Heart left ventricle (tissue), 16 donors: Measurements from ENCODE around the gene CNDP1. TPM values are rescaled to one million over a fixed set of nuclear protein-coding genes. Genes with fewer than 3 reads are reported as not detected.
"Not testable (repeated sequence)": the region's sequence is repeated elsewhere in the genome, so short reads cannot be mapped to it uniquely, and the experiment has no call there.

Experiments used
- ATAC-seq, 4 donors: fragments of 200-7000 bp; cut with Tn5 transposase; one replicate each; pipeline ENCODE4 v1.9.1; 2020 to 2022; ENCODE audit warnings: moderate library complexity in 4 of 4, mild to moderate bottlenecking in 3 of 4, moderate number of reproducible peaks in 1 of 4
- DNase-seq, 5 donors: peaks; one replicate each; pipeline ENCODE4 v3.0.0-alpha.2; 2020
- H3K27ac ChIP-seq, 12 donors: fragments of 200-600 bp; sonication (generic) in 4 of 12; one replicate each; pipeline versions ENCODE4 v1.5.0 to v1.8.0; 2016 to 2022; ENCODE audit warnings: mild to moderate bottlenecking in 2 of 12
- H3K27me3 ChIP-seq, 9 donors: fragments of 200-600 bp; sonication (generic) in 2 of 9; one replicate each; pipeline versions ENCODE4 v1.5.1 to v1.8.0; 2016 to 2022; ENCODE audit warnings: mild to moderate bottlenecking in 3 of 9
- H3K36me3 ChIP-seq, 9 donors: fragments of 200-600 bp; sonication (generic) in 2 of 9; one replicate each; pipeline versions ENCODE4 v1.5.0 to v1.8.0; 2018 to 2022; ENCODE audit warnings: mild to moderate bottlenecking in 2 of 9
- H3K4me1 ChIP-seq, 12 donors: fragments of 200-600 bp; sonication (generic) in 4 of 12; one replicate each; pipeline versions ENCODE4 v1.5.0 to v1.8.0; 2016 to 2022; ENCODE audit warnings: mild to moderate bottlenecking in 3 of 12
- H3K4me3 ChIP-seq, 12 donors: fragments of 200-600 bp; sonication (generic) in 4 of 12; one replicate each; pipeline versions ENCODE4 v1.5.0 to v1.8.0; 2017 to 2022; ENCODE audit warnings: mild to moderate bottlenecking in 9 of 12, moderate library complexity in 4 of 12
- H3K9me3 ChIP-seq, 12 donors: fragments of 200-600 bp; sonication (generic) in 4 of 12; one replicate each; pipeline versions ENCODE4 v1.5.0 to v1.8.0; 2016 to 2022; ENCODE audit warnings: mild to moderate bottlenecking in 1 of 12
- POLR2A ChIP-seq, 2 donors: fragments of 450-650 bp; IDR thresholded peaks; one replicate each; pipeline ENCODE4 v1.6.1; 2017; ENCODE audit warnings: antibody characterized with exemption in 2 of 2, mild to moderate bottlenecking in 2 of 2, moderate library complexity in 2 of 2
- WGBS, 4 donors: extraction: QIAGEN DNeasy Blood & Tissue Kit in 2 of 4; methylation state at CpG; one replicate each; pipeline versions ENCODE4 v1.1.5 to v1.1.7; 2013 to 2018; 5-methylcytosine and 5-hydroxymethylcytosine counted together
- intact Hi-C, 10 donors: fragments of 100-400 bp; cut with DNase I; formaldehyde crosslinking; loops; one replicate each; pipeline versions ENCODE4 v1.11.1 to v1.14.2; 2022
- polyA plus RNA-seq, 2 donors: library from polyadenylated mRNA; stranded (reverse); fragments of 200-250 nt; gene quantifications; one replicate each; pipeline ENCODE4 v1.2.3, GENCODE V29; 2013
- total RNA-seq, 9 donors: library from RNA; depleted of rRNA in 2 of 9; stranded (reverse); fragments of >200 nt in 2 of 9; fragmentation: NEBNext Ultra II Directional in 3 of 9; extraction: Animal tissue kit (Norgen Biotek cat#: 25700) in 3 of 9; gene quantifications; one replicate each; pipeline versions ENCODE4 v1.1.0 to v1.2.4, GENCODE V29; 2016 to 2023
- TF ChIP-seq, protein P1 (sequence below), 12 donors: fragments of 200-600 bp; sonication (generic) in 4 of 12; IDR thresholded peaks; one replicate each; pipeline versions ENCODE4 v1.5.0 to v1.8.0; 2018 to 2022; ENCODE audit warnings: antibody characterized with exemption in 12 of 12, mild to moderate bottlenecking in 5 of 12
- donor health status: ischemic (EF 13 %, LVEDD 7.1; RV severe dilation, severe dysfunction).
- donor health status: healthy with polysubstance abuse.
- donor health status: DM: no; HTN: yes; CAD: no.
- donor health status: DM: no; HTN: no; CAD: no.
- donor health status: ischemic (EF 25% LVEDD 6.9; RV normal size, moderate dysfunction).
- donor health status: ischemic (EF 25% LVEDD 5.7; RV mildly dilated, moderate dysfunction).
- donor health status: healthy.
- donor health status: DM: yes; HTN: yes; CAD: no.
- donor health status: ischemic (EF 35%, LVEDD 5.7; RV mildly dilated, moderate dysfunction).
- donor health status: nonischemic (EF 11% LVEDD 7.7; RV severe dilation, severe dysfunction).
- donor health status: DM: yes; HTN: yes; CAD: no.
- donor health status: PGD.
- donor health status: ischemic (EF 29% LVEDD 5.4; RV normal size, mild dysfunction).
- donor health status: nonischemic (EF 23%, LVEDD 6.1; RV moderate dilation, normal function).

CNDP1 gene
- total and polyA plus RNA-seq, 11 donors: 0.03 TPM; not detected in 10

DNA sequence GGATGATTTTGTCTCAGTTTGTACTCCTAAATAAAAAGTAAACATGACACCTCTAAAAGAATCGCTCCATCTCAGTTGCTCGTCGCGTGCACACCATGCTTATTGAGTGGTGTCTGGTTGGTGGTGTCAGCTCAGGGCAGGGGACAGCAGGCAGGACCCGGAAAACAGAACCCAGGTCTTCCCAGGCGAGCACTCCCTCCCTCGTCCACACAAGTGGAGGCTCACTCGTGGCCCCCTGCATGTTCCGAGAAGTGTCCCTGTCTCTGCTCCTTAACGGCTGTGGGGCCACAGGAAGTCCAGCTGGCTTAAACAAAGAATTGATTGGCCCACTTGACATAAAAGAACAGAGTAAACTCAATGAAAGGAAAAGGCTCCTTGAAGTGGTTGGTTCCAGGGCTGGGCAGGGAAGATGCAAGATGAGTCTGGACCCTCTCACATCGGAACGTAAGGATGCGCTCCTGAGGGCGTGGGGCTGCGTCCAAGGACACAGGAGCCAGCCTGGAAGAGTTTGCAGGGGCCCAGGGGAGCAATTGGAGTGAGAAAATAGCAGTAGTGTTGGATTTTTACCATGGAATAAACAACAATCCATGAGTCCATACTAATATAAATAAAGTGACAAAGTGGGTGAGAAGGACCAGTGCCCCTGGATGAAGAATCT lies 13.1 kb upstream of the CNDP1 start:
- 92 to 97% (median 95%) methylated on average over 15 of the region's 15 CpGs for WGBS, 4 donors
- no peak for TF ChIP-seq POLR2A (IDR thresholded peaks at IDR 0.05)
- TF ChIP-seq, protein P1, sequence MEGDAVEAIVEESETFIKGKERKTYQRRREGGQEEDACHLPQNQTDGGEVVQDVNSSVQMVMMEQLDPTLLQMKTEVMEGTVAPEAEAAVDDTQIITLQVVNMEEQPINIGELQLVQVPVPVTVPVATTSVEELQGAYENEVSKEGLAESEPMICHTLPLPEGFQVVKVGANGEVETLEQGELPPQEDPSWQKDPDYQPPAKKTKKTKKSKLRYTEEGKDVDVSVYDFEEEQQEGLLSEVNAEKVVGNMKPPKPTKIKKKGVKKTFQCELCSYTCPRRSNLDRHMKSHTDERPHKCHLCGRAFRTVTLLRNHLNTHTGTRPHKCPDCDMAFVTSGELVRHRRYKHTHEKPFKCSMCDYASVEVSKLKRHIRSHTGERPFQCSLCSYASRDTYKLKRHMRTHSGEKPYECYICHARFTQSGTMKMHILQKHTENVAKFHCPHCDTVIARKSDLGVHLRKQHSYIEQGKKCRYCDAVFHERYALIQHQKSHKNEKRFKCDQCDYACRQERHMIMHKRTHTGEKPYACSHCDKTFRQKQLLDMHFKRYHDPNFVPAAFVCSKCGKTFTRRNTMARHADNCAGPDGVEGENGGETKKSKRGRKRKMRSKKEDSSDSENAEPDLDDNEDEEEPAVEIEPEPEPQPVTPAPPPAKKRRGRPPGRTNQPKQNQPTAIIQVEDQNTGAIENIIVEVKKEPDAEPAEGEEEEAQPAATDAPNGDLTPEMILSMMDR (IDR thresholded peaks at IDR 0.05): no peak
- H3K27ac ChIP-seq: no peak overlapping the region
- H3K4me1 ChIP-seq: peaks cover 0 to 22% (median 4%) of the 10 kb centered on the region in 12 donors
- intact Hi-C loops: no loop called here
- peaks cover 0 to 58% (median 52%) of the 10 kb centered on the region in 9 donors for H3K36me3 ChIP-seq
- DNase-seq: no peak
- no peaks in the 10 kb centered on the region for H3K27me3 ChIP-seq
- ATAC-seq: no peak
- H3K4me3 ChIP-seq: no peak overlapping the region
- no peaks in the 10 kb centered on the region for H3K9me3 ChIP-seq

DNA sequence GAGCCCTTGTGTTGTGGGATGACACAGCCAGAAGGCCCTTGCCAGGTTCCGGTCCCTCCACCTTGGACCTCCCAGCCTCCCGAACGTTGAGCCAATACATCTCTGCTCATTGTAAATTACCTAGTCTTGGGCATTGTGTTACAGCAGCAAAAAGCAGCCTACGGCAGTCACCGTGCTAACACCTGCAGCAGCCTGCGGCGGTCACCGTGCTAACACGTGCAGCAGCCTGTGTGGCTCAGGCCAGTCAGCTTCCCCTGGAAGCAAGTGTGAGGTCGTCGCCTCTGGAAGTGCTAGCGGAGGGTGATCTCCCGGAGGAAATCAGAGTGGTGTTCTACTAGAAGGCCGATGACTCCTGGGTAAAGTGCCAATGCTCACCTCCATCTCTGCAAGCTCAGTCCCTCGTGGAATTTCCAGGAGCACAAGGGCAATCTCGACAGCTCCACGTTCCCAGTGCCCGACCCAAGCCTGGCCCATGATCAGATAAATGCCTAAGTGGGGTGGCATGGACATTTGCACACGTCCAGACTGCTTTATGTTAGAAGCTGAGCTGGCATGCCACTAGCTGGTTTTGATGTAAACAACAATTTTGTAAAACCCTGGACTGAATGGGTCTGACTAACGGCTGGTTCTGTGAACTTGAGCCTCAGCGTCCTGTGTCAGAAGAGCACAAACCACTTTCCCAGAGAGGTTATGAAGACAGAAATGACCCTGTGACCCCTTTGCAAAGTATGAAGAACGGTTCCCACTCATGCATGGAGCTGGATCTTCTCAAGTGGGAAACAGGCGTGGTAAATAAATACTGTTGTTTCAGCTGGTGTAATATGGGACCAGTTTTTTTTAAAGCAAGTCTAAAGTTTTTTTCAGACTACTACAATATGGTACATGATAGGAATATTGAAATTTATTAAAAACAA lies 11.4 kb upstream of the CNDP1 start:
- 80 to 87% (median 86%) methylated on average over 22 to 23 of the region's 23 CpGs for WGBS, 4 donors
- intact Hi-C loops: no loop called here
- ATAC-seq: peak in 2 of 4 donors; percentile 18 to 33
- H3K4me3 ChIP-seq: no peak overlapping the region
- H3K36me3 ChIP-seq: peaks cover 0 to 41% (median 35%) of the 10 kb centered on the region in 9 donors
- TF ChIP-seq, protein P1 (IDR thresholded peaks at IDR 0.05): no peak
- TF ChIP-seq POLR2A (IDR thresholded peaks at IDR 0.05): no peak
- no peaks in the 10 kb centered on the region for H3K9me3 ChIP-seq
- H3K27ac ChIP-seq: peak overlapping the region in 4 of 12 donors; percentile 44 to 72 (median 52)
- peaks cover 0 to 22% (median 4%) of the 10 kb centered on the region in 12 donors for H3K4me1 ChIP-seq
- H3K27me3 ChIP-seq: no peaks in the 10 kb centered on the region
- no peak for DNase-seq

DNA sequence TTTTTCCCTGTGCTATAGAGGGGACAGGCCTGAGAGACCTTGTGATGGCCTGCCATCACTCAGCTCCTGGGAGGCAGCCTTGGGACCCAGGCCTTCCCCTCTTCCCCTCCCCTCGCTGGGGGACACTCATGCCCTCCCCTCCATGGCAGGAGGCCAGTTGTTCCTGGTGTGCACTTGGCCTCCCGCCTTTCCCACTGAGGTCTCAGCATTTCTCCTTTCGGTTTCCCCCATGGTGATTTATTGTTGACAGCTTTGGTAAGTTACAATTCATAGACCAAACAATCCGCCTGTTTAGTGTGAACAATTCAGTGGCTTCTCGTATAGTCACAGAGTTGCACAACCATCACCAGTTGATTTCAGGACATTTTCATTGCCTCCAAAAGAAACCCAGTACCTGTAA lies 10.2 kb upstream of the CNDP1 start:
- H3K9me3 ChIP-seq: no peaks in the 10 kb centered on the region
- intact Hi-C loops: no loop called here

DNA sequence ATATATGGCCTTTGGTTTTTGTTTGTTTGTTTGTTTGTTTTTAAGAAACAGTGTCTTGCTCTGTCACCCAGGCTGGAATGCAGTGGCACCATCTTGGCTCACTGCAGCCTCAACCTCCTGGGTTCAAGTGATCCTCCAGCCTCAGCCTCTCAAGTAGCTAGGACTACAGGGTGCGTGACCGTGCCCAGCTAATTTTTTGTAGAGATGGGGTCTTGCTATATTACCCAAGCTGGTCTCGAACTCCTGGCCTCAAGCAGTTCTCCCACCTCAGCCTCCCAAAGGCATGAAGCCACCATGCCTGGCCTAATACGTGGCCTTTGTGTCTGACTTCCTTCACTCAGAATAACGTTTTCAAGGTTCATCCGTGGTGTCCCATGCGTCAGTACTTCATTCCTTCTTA lies 9.4 kb upstream of the CNDP1 start:
- H3K4me1 ChIP-seq: peaks cover 0 to 22% (median 4%) of the 10 kb centered on the region in 12 donors
- H3K9me3 ChIP-seq, H3K27me3 ChIP-seq, DNase-seq, ATAC-seq, intact Hi-C loops, H3K4me3 ChIP-seq: not testable (repeated sequence)
- H3K36me3 ChIP-seq: peaks cover 0 to 21% (median 15%) of the 10 kb centered on the region in 9 donors
- 94 to 98% (median 96%) methylated on average over 7 of the region's 7 CpGs for WGBS, 4 donors
- peak overlapping the region in 3 of 12 donors; percentile 59 to 73 (median 64) for H3K27ac ChIP-seq

More for the DNA sequence above, 10.2 kb upstream of the CNDP1 start:
- Histone ChIP-seq H3K27me3 (no peaks in the 10 kb centered on the region), H3K36me3 (peaks cover 0 to 29% (median 23%) of the 10 kb centered on the region in 9 donors), H3K27ac (peak overlapping the region in 11 of 12 donors; percentile 12 to 73 (median 59)), H3K4me1 (peaks cover 0 to 22% (median 4%) of the 10 kb centered on the region in 12 donors), H3K4me3 (no peak overlapping the region)
- DNase-seq (peak in 2 of 5 donors; percentile 49 to 65), ATAC-seq (peak in 3 of 4 donors; percentile 36 to 59 (median 49))
- TF ChIP-seq, protein P1 (IDR thresholded peaks at IDR 0.05): no peak
- no peak for TF ChIP-seq POLR2A (IDR thresholded peaks at IDR 0.05)
- WGBS, 4 donors: 25 to 34% (median 33%) methylated on average over 5 of the region's 5 CpGs
